Tongue (tissue), 2 donors: Measurements from ENCODE around the gene LARP1B. TPM values are rescaled to one million over a fixed set of nuclear protein-coding genes. Genes with fewer than 3 reads are reported as not detected.
"Not testable (repeated sequence)": the region's sequence is repeated elsewhere in the genome, so short reads cannot be mapped to it uniquely, and the experiment has no call there.

Experiments
- DNase-seq: peaks from one replicate; pipeline ENCODE4 v3.0.0-alpha.2; 2015
- total RNA-seq: library from RNA; depleted of rRNA; stranded (reverse); fragments of >200 nt; gene quantifications from one replicate; pipeline ENCODE4 v1.2.3, GENCODE V29; 2014

Gene LARP1B
- total RNA-seq, 1 donor from 2014 or later, result 32.5 TPM

DNA sequence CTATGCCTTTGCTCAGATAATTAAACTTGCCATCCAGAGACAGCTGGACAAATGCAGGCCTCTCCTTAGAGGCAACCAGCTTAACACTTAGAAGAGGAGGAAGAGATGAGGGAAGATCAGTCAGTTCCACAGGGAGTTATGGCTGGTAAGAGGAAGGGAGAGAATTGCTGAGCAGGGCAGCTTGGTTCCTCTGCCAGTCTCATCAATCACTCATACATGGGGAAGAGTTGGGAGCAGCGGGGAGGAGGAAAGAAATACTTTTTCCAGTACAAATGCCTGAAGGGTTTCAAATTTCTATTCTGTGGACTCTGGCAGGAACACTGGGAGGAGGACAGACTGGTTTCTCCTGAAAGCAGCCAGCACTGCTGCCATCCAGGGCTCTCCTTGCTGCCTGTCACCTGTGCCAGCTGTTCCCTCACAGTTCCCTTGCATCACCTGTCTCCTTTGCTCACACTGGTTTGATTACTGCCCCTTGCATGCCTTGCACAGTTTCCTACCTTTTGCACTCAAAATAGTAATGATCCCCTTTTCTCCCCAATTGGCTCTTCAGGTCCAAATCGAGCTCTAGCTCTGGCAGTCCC lies 167.0 kb downstream of the LARP1B start:
- peak; percentile 27 for DNase-seq

DNA sequence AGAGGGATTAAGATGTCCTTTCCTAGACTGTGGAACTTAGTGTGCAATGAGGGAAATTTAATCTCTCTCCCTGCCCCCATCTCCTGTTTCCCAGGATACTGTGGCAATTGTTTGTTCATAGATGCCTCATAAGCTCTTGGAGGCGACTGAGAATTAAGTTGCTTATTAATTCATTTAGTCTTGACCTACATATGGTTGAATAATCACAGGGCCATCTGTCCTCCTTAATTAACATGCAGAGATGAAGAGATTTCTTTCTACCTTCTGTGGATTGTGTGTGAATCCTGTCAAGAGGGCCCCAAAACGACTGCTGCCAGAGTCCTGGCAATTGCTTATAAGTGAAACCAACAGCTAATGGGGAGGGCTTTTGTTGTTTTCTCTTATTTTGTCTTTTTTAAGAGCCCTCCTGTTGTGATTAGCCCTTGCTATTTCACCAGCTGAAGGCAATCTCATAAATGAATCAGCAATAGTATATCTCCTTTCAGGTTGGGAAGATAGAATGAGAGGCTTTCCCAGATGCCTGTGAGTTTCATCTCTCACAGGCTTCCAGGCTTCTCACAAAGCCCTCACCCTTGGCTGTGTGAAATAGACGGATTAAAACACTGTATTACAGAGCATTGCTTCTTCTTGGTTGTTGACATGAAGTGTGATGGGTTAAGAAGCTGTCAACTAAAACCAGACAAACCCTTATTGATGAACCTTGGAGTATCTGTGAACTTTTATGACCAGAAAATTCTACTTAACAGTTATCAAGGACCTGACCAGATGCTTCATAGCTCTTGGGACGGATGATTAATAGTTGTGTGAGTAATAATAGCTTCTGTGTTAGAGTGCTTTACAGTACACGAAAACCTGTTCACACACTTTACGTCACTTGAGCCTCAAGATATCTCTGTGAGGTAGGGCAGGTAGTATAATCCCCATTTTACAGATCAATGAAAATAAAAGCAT lies 168.0 kb downstream of the LARP1B start:
- DNase-seq, result peak; percentile 35

GRCh38 chr4:128232719-128233118 lies 171.6 kb downstream of the LARP1B start:
- DNase-seq, result no peak

DNA sequence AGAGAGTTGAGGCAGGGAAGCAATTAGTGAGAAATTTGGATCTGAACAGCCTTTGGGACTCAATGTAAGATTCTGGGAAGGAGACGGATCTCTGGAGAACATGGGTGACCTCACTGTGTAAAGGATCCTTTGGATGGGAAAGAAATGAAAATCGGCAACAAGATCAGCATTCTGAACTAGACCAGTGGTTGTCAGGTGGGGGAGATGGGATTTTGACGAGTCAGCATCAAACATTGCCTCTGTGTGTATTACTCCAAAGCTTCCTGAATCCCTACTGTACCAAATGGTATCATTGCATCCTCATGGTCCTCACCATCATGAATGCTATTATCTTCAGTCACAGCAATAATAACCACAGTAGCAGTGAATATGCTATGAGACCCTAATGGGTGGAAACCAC lies 173.7 kb downstream of the LARP1B start:
- no peak for DNase-seq

DNA sequence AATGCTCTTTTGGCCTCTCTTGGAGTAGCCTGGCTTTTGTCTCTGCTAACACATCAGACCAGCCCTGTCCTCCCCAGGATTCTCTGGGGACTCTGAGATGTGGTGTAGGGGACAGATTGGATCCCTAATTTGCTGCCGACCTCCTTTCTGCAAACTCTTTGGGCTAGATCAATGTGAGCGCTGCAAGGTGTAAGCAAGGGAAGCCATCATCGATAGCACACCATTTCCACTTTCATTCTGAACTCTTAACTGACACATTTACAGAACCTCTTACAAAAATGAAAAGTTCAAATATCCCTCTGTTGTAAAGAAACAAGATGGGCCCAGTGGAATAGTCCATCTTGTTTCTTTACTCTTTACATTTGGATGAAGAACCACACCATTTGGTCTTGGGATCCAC lies 179.9 kb downstream of the LARP1B start:
- no peak for DNase-seq

- peak; percentile 56 for DNase-seq
These were observed 180.4 kb downstream of the LARP1B start for GRCh38 chr4:128241425-128241913.

DNA sequence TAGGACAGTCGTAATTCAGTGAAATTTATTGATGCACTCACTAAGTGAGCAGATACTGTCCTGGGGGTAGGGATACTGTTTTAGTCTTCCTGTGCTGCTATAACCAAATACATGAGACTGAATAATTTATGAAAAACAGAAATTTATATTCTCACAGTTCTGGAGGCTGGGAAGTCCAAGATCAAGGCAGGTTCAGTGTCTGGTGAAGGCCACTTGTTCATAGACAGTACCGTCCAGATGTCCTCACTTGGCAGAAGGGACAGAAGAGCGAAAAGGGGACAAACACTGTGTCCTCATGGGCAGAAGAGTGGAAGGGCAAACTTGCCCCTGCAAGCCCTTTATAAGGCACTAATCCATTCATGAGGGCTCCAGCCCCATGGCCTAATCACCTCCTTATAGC lies 180.9 kb downstream of the LARP1B start:
- no peak for DNase-seq

DNA sequence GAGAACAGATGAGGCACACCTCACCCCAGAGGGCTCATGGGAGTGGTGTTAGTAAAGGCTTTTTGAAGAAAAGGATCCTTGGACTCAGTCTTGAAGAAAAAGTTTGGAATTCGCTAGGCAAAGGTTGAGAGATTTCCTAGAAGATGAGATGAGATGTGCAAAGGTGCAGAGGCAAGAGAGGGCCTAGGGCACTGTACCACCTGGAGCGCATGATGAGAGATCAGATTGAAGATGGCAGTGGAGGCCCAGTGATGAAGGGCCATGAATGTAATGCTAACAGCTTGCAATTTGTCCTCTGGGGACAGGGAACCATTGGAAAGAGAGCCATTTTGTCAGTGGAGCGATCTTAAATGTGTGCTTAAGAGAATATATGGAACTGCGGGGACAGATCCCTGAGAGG lies 181.5 kb downstream of the LARP1B start:
- DNase-seq, result no peak

DNA sequence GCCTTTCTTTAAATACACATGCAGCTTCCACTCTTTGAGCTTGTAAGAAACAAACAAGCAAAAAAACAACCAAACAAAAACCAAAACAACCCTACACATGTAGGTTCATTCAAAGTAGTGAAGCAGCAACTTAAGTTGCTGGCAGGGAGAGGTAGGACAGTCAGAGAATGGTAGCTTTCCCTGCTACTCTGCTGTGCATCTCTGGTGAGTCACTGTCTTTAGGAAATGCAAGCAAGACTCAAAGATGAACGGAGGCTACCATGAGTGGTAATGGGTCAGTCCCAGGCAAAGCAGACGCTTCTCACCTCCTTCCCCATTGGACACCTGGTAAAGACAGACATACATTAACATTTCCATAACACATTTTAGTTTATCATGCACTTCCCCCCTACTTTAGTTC lies 183.3 kb downstream of the LARP1B start:
- no peak for DNase-seq

DNA sequence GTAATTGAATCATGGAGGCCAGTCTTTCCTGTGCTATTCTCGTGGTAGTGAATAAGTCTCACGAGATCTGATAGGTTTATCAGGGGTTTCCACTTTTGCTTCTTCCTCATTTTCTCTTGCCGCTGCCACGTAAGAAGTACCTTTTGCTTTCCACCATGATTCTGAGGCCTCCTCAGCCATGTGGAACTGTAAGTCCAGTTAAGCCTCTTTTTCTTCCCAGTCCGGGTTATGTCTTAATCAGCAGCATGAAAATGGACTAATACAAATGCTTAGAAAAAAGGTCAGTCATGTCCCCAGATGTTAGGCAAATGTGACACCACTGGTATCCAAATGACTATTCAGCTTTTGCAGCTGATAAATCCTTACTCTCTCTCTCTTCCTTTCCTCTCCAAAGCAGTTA lies 184.3 kb downstream of the LARP1B start:
- DNase-seq, result not testable (repeated sequence)

GRCh38 chr4:128247906-128248305 lies 186.8 kb downstream of the LARP1B start:
- DNase-seq, result no peak

- DNase-seq, result no peak
These were observed 188.9 kb downstream of the LARP1B start for GRCh38 chr4:128249787-128250668.

DNA sequence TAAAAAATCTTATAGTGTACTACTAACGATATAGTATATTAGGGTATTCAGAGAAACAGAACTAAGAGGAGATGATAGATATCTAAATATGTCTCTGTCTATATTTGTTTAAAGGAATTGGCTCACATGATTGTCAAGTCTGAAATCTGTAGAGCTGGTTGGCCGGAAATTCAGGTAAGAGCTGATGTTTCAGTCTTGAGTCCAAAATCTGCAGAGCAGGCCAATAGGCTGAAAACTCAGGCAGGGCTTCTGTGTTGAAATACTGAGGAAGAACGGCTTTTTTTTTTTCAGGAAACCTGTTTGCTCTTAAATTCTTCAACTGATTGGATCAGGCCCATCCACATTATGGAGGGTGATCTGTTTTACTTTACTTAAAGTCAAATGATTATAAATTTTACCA lies 194.8 kb downstream of the LARP1B start:
- no peak for DNase-seq

DNA sequence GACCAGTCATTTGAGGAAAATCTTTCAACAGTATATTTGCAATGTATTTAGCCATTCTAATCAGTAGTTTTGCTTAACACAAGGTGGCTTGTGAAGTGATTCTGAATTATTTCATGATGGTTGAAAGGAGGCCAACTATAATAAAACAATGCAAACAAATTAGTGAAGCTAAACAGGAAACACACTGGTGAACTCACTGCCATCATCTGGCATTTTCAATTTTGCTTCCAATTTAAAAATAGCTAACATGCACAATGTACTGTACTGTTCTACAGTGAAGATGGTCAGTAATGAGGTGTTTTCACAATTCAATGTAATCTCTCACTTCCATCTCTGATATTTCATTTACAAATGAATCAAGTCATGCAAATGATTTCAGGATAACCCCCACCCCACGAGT lies 195.4 kb downstream of the LARP1B start:
- no peak for DNase-seq

DNA sequence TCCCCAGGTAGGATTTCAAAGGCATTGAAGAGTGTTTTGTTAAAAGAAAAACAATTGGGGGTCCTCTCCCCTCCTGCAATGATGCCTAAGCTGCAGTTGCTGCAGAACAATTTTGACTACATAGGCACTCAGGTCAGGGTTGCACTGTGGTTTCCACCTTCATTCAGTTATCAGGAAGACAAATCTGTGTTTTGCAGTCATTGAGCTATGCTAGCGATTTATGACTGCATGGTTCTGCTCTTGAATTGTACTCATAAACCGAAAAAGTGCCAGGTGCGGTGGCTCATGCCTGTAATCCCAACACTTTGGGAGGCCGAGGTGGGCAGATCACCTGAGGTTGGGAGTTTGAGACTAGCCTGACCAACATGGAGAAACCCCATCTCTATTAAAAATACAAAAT lies 197.1 kb downstream of the LARP1B start:
- DNase-seq, result not testable (repeated sequence)

- not testable (repeated sequence) for DNase-seq
These were observed 198.8 kb downstream of the LARP1B start for GRCh38 chr4:128259889-128260288.

Other genes starting within 250 kb of the LARP1B start
- 11.5 TPM for gene PLK4, start 180.4 kb upstream of the LARP1B start, total RNA-seq
- 31.6 TPM for gene MFSD8, start 96.1 kb upstream of the LARP1B start, total RNA-seq
- gene ABHD18, start 95.9 kb upstream of the LARP1B start, total RNA-seq, result 20.7 TPM
- 38.5 TPM for gene PGRMC2, start 226.5 kb downstream of the LARP1B start, total RNA-seq